ENCODE data around the gene ADH7. TPM values are rescaled to one million over a fixed set of nuclear protein-coding genes. Genes with fewer than 3 reads are reported as not detected.

Gene ADH7
- total and polyA plus RNA-seq, 2 of the 8 experiments (the other 6 are each of a cell fraction or from before 2014, with no cell fraction given) = not detected

- TF ChIP-seq SAP30 (IDR thresholded peaks at IDR 0.05; ENCODE audit: insufficient read depth, insufficient replicate concordance, low read length) (no peak), POLR2A (IDR thresholded peaks at IDR 0.05; ENCODE audit: control extremely low read depth in 1 of 2, low read depth in 2 of 2, low read length in 2 of 2) (no peak), RNF2 (IDR thresholded peaks at IDR 0.05; ENCODE audit: borderline replicate concordance, low read depth, low read length, missing control alignments, poor library complexity, severe bottlenecking) (no peak), SP1 (IDR thresholded peaks at IDR 0.05; ENCODE audit: low read depth, low read length) (no peak)
These were observed 32.7 kb upstream of the ADH7 start (continued) for GRCh38 chr4:99467887-99468286.

All from H1 (cell line).